HFFc6 (cell line): ENCODE data around the gene SDHC. TPM values are rescaled to one million over a fixed set of nuclear protein-coding genes. Genes with fewer than 3 reads are reported as not detected.

Source experiments
- DNase-seq: peaks from one replicate; pipeline ENCODE4 v3.0.0-alpha.2; 2018
- H3K27ac Mint-ChIP-seq: 2 replicates; pipeline ENCODE4 v1.8.0; 2020; ENCODE audit warnings: mild to moderate bottlenecking, mixed read lengths
- H3K27me3 Mint-ChIP-seq: 2 replicates; pipeline ENCODE4 v1.8.0; 2021; ENCODE audit warnings: mild to moderate bottlenecking, moderate library complexity, mixed read lengths; ENCODE audit not compliant: insufficient read depth
- H3K36me3 Mint-ChIP-seq: 2 replicates; pipeline ENCODE4 v1.8.0; 2021; ENCODE audit warnings: low read depth, mixed read lengths
- H3K4me1 Mint-ChIP-seq: 2 replicates; pipeline ENCODE4 v1.8.0; 2020; ENCODE audit warnings: low read depth, mixed read lengths
- H3K4me3 Mint-ChIP-seq: 2 replicates; pipeline ENCODE4 v1.8.0; 2020; ENCODE audit warnings: mild to moderate bottlenecking, moderate library complexity, mixed read lengths
- H3K9me3 Mint-ChIP-seq: 2 replicates; pipeline ENCODE4 v1.8.0; 2020; ENCODE audit warnings: mild to moderate bottlenecking, mixed read lengths
- CTCF ChIP-seq: fragments of 200-600 bp; sonication (generic); IDR thresholded peaks from 2 replicates; pipeline ENCODE4 v1.5.0; 2021; ENCODE audit warnings: antibody characterized with exemption, mild to moderate bottlenecking
- total RNA-seq, 6 experiments: library from RNA; stranded (reverse); fragmentation: NEBNext Ultra II Directional; extraction: Animal tissue kit (Norgen Biotek cat#: 25700); gene quantifications; 2 replicates in 1 of 6; 3 replicates in 5 of 6; pipeline ENCODE4 v1.2.3, GENCODE V29; 2021

SDHC gene
- total RNA-seq, 6 experiments from 2014 or later = 237 to 285 (median 247) TPM

- no peaks in the 10 kb centered on the region for H3K4me1 Mint-ChIP-seq
- H3K36me3 Mint-ChIP-seq = no peaks in the 10 kb centered on the region
- H3K27me3 Mint-ChIP-seq = peaks cover 10% of the 10 kb centered on the region
- no peak overlapping the region for H3K27ac Mint-ChIP-seq
- no peak overlapping the region for H3K4me3 Mint-ChIP-seq
- no peak for TF ChIP-seq CTCF
- H3K9me3 Mint-ChIP-seq = no peaks in the 10 kb centered on the region
- no peak for DNase-seq
Observed at GRCh38 chr1:161290779-161291178, 23.4 kb upstream of the SDHC start.

- H3K9me3 Mint-ChIP-seq = no peaks in the 10 kb centered on the region
- DNase-seq = no peak
- no peaks in the 10 kb centered on the region for H3K4me1 Mint-ChIP-seq
- TF ChIP-seq CTCF = no peak
- no peak overlapping the region for H3K4me3 Mint-ChIP-seq
- peaks cover 4% of the 10 kb centered on the region for H3K27me3 Mint-ChIP-seq
- H3K36me3 Mint-ChIP-seq = no peaks in the 10 kb centered on the region
- no peak overlapping the region for H3K27ac Mint-ChIP-seq
Observed at GRCh38 chr1:161297415-161297814, 16.8 kb upstream of the SDHC start.

GRCh38 chr1:161298116-161298515 lies 16.1 kb upstream of the SDHC start:
- Mint-ChIP-seq H3K9me3 (no peaks in the 10 kb centered on the region), H3K27ac (no peak overlapping the region), H3K27me3 (peaks cover 4% of the 10 kb centered on the region), H3K4me1 (no peaks in the 10 kb centered on the region), H3K4me3 (no peak overlapping the region), H3K36me3 (no peaks in the 10 kb centered on the region)
- no peak for DNase-seq
- no peak for TF ChIP-seq CTCF

- H3K4me1 Mint-ChIP-seq = no peaks in the 10 kb centered on the region
- peaks cover 4% of the 10 kb centered on the region for H3K27me3 Mint-ChIP-seq
- H3K4me3 Mint-ChIP-seq = no peak overlapping the region
- no peak overlapping the region for H3K27ac Mint-ChIP-seq
- DNase-seq = no peak
- H3K36me3 Mint-ChIP-seq = no peaks in the 10 kb centered on the region
- TF ChIP-seq CTCF = no peak
- H3K9me3 Mint-ChIP-seq = no peaks in the 10 kb centered on the region
Observed at GRCh38 chr1:161299347-161299746, 14.8 kb upstream of the SDHC start.

- no peak for TF ChIP-seq CTCF
- H3K36me3 Mint-ChIP-seq = no peaks in the 10 kb centered on the region
- peaks cover 6% of the 10 kb centered on the region for H3K27me3 Mint-ChIP-seq
- no peak overlapping the region for H3K4me3 Mint-ChIP-seq
- no peak for DNase-seq
- H3K27ac Mint-ChIP-seq = no peak overlapping the region
- H3K4me1 Mint-ChIP-seq = peaks cover 9% of the 10 kb centered on the region
- no peaks in the 10 kb centered on the region for H3K9me3 Mint-ChIP-seq
Observed at GRCh38 chr1:161300478-161300877, 13.7 kb upstream of the SDHC start.
